WTC11 (cell line): Measurements from ENCODE around the gene FAM151A.

Experiments
- CTCF ChIP-seq: fragments of 200-600 bp; IDR thresholded peaks from 2 replicates; pipeline ENCODE4 v1.8.0; 2022; ENCODE audit warnings: antibody characterized with exemption
- TF ChIP-seq, protein P1 (sequence below): sonication (generic); formaldehyde crosslinking; IDR thresholded peaks from 2 replicates; pipeline ENCODE4 v1.8.1; 2023; ENCODE audit warnings: mild to moderate bottlenecking, moderate library complexity, missing genetic modification reagents

GRCh38 chr1:54606096-54606989 is 17.0 kb downstream of the FAM151A start:
- TF ChIP-seq CTCF, result no peak
- TF ChIP-seq, protein P1, sequence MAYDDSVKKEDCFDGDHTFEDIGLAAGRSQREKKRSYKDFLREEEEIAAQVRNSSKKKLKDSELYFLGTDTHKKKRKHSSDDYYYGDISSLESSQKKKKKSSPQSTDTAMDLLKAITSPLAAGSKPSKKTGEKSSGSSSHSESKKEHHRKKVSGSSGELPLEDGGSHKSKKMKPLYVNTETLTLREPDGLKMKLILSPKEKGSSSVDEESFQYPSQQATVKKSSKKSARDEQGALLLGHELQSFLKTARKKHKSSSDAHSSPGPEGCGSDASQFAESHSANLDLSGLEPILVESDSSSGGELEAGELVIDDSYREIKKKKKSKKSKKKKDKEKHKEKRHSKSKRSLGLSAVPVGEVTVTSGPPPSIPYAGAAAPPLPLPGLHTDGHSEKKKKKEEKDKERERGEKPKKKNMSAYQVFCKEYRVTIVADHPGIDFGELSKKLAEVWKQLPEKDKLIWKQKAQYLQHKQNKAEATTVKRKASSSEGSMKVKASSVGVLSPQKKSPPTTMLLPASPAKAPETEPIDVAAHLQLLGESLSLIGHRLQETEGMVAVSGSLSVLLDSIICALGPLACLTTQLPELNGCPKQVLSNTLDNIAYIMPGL, result no peak
